HG03354 (cell line): ENCODE results near the gene CAMKMT.

Experiments used
- ATAC-seq: cut with Tn5 transposase; IDR thresholded peaks from one replicate; pipeline ENCODE4 v1.9.1; 2021; ENCODE audit warnings: mild to moderate bottlenecking; ENCODE audit not compliant: unreplicated experiment, poor library complexity, severe bottlenecking

Gene CAMKMT

GRCh38 chr2:44361330-44362206 is at the start of gene CAMKMT, which contains the start of gene PREPL:
CAMKMT (plus strand) TSS chr2:44361947.
PREPL (minus strand) TSS chr2:44361494; CDS start chr2:44346342, 15,152 bp downstream.
- peak; percentile 81 for ATAC-seq

GRCh38 chr2:44314362-44314761 is 47.4 kb upstream of the CAMKMT start:
- ATAC-seq, result no peak

GRCh38 chr2:44315945-44316344 is 45.8 kb upstream of the CAMKMT start:
- ATAC-seq, result no peak

DNA sequence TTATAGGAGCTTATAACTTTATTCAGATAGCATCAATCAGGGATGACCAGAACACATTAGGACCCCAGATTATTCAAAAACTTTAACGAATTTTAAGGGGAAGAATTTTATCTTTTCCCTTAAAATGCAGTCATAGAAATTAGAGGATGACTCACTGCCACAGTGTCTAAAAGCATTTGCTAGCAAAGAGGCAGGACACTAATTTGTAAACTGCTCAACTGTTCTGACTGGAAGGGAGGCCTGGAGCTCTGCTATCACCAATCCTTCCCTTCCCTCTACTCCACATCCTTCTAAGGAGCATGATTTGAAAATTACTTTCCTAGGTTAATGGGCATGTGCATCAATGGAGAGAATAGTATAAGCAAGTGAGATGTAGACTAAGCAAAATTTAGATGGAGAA is 40.9 kb upstream of the CAMKMT start:
- ATAC-seq, result no peak

- ATAC-seq, result no peak
Observed at GRCh38 chr2:44321360-44321759, 40.4 kb upstream of the CAMKMT start.

- no peak for ATAC-seq
Observed at GRCh38 chr2:44324971-44325426, 36.7 kb upstream of the CAMKMT start.

- no peak for ATAC-seq
Observed at GRCh38 chr2:44325897-44326296, 35.9 kb upstream of the CAMKMT start.

- no peak for ATAC-seq
Observed at GRCh38 chr2:44326548-44327264, 35.0 kb upstream of the CAMKMT start.

DNA sequence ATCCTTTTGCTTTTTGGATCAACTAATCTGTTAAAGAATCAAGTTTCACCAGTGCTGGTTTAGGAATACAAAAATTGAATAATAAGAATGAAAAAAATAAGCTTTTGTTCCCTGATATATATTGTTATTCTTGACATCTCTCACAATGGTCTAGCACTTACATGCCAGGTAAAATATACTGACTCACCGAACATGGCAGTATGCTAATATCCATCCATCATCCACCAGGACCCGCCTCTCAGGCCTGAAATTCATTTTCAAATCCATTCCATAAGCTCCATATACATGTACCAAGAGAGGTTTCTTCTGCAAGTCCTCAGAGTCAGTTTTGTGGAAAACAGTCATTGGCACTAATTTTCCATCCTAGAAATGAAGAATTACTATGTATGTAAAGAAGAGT is 33.0 kb upstream of the CAMKMT start:
- ATAC-seq, result no peak

DNA sequence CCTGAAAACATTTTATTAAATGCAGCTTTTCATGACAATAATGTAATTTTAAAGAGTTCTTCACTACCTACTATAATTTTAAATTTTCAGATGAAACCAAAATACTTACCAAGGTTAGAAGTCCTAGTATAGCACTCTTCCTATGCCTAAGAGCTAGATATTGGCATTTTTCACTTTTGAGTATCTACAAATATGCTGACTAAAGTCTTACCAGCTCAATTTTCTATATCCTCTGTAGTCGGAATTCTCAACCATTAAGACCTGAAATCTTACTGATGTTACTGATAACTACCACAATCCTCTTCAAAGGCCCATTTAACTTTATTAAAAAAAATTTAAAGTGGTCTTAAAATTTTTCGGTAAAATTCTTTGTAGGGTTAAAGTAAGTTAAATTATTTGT is 32.4 kb upstream of the CAMKMT start:
- ATAC-seq, result no peak

DNA sequence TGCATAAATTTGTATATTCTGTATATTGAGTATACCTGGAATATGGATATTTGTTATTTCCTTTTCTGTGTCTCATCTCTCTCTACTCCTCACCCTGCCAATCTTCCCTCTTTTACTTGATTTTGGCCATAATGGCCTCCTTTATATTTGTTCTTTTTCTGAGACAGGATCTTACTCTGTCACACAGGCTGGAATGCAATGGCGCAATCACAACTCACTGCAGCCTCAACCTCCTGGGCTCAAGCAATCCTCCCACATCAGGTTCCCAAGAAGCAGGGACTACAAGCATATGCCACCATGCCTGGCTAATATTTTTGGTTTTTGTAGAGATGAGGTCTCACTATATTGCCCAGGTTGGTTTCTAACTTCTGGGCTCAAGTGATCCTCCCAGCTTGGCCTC is 30.9 kb upstream of the CAMKMT start:
- ATAC-seq, result no peak

GRCh38 chr2:44333994-44334393 is 27.8 kb upstream of the CAMKMT start:
- no peak for ATAC-seq

GRCh38 chr2:44335806-44336538 is 25.8 kb upstream of the CAMKMT start:
- no peak for ATAC-seq

- ATAC-seq, result no peak
Observed at GRCh38 chr2:44342854-44343253, 18.9 kb upstream of the CAMKMT start.

- no peak for ATAC-seq
Observed at GRCh38 chr2:44347526-44347925, 14.2 kb upstream of the CAMKMT start.

DNA sequence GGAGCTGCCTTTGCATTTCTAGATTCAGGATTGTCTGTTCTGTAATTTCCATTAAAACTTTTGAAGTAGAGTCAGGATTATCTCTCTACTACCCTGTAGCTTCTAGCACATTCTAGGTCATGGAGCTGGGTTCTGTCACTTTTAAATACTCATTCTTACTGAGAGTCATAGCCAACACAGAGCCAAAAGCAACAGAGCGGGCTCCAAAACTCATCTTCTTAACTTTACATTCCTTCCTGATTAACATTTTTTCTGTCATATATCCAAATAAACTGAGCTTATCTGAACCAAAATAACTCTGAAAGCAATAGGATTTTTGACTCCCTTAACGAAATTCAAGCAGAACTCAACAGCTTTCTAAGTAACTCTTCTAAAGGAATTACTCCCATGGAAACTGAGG is 13.3 kb upstream of the CAMKMT start:
- no peak for ATAC-seq

GRCh38 chr2:44349506-44349905 is 12.2 kb upstream of the CAMKMT start:
- no peak for ATAC-seq

- ATAC-seq, result no peak
Observed at GRCh38 chr2:44351088-44351487, 10.7 kb upstream of the CAMKMT start.

DNA sequence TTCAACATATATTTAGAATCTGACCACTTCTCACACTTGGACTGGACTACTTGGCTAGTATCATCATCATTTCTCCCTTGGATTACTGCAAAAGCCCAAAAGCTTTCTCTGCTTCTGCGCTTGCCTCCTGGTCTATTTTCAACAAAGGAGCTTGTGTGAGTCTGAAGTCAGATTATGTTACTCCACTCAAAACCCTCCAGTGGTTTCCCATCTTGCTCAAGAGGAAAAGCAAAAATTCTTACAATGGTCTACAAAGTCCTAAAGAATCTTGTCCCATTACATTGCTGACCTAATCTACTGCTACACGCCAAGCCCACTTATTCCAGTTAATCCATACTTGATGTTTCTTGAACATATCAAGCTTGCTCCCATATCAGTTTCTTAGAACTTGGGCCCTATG is 10.1 kb upstream of the CAMKMT start:
- ATAC-seq, result no peak

GRCh38 chr2:44352510-44352909 is 9.2 kb upstream of the CAMKMT start:
- ATAC-seq, result no peak
